Measurements from ENCODE around the gene PLXNC1.

The PLXNC1 gene

GRCh38 chr12:94180558-94181296, 32.4 kb downstream of the PLXNC1 start:
- no peak for DNase-seq (ENCODE audit: low read depth, low spot score)

GRCh38 chr12:94182986-94183707, 34.8 kb downstream of the PLXNC1 start:
- DNase-seq (ENCODE audit: low read depth, low spot score): no peak

GRCh38 chr12:94183708-94184379, 35.5 kb downstream of the PLXNC1 start:
- no peak for DNase-seq (ENCODE audit: low read depth, low spot score)

GRCh38 chr12:94184995-94185719, 36.8 kb downstream of the PLXNC1 start:
- no peak for DNase-seq (ENCODE audit: low read depth, low spot score)

GRCh38 chr12:94185801-94186200, 37.4 kb downstream of the PLXNC1 start:
- DNase-seq (ENCODE audit: low read depth, low spot score): no peak

- DNase-seq (ENCODE audit: low read depth, low spot score): no peak
Observed at GRCh38 chr12:94186278-94187241, 38.2 kb downstream of the PLXNC1 start.

- DNase-seq (ENCODE audit: low read depth, low spot score): no peak
Observed at GRCh38 chr12:94187361-94187760, 39.0 kb downstream of the PLXNC1 start.

- no peak for DNase-seq (ENCODE audit: low read depth, low spot score)
Observed at GRCh38 chr12:94190623-94191022, 42.2 kb downstream of the PLXNC1 start.

GRCh38 chr12:94191023-94191422, 42.6 kb downstream of the PLXNC1 start:
- DNase-seq (ENCODE audit: low read depth, low spot score): no peak

GRCh38 chr12:94191811-94192210, 43.4 kb downstream of the PLXNC1 start:
- DNase-seq (ENCODE audit: low read depth, low spot score): no peak

GRCh38 chr12:94192506-94192905, 44.1 kb downstream of the PLXNC1 start:
- no peak for DNase-seq (ENCODE audit: low read depth, low spot score)

- DNase-seq (ENCODE audit: low read depth, low spot score): no peak
Observed at GRCh38 chr12:94193168-94193567, 44.8 kb downstream of the PLXNC1 start.

- no peak for DNase-seq (ENCODE audit: low read depth, low spot score)
Observed at GRCh38 chr12:94195483-94195882, 47.1 kb downstream of the PLXNC1 start.

GRCh38 chr12:94198469-94198868, 50.1 kb downstream of the PLXNC1 start:
- DNase-seq (ENCODE audit: low read depth, low spot score): no peak

- no peak for DNase-seq (ENCODE audit: low read depth, low spot score)
Observed at GRCh38 chr12:94198872-94199271, 50.5 kb downstream of the PLXNC1 start.

- DNase-seq (ENCODE audit: low read depth, low spot score): no peak
Observed at GRCh38 chr12:94200069-94200468, 51.7 kb downstream of the PLXNC1 start.

- no peak for DNase-seq (ENCODE audit: low read depth, low spot score)
Observed at GRCh38 chr12:94200695-94201094, 52.3 kb downstream of the PLXNC1 start.

- no peak for DNase-seq (ENCODE audit: low read depth, low spot score)
Observed at GRCh38 chr12:94202245-94203180, 54.1 kb downstream of the PLXNC1 start.

- DNase-seq (ENCODE audit: low read depth, low spot score): no peak
Observed at GRCh38 chr12:94203181-94203546, 54.8 kb downstream of the PLXNC1 start.

GRCh38 chr12:94203796-94204195, 55.4 kb downstream of the PLXNC1 start:
- DNase-seq (ENCODE audit: low read depth, low spot score): no peak

All from brain pericyte (primary cell).